GM19397 (cell line): ENCODE results near the gene DELE1.
"Not testable (repeated sequence)": the region's sequence is repeated elsewhere in the genome, so short reads cannot be mapped to it uniquely, and the experiment has no call there.

Experiments
- ATAC-seq: cut with Tn5 transposase; IDR thresholded peaks from one replicate; pipeline ENCODE4 v1.9.1; 2021; ENCODE audit warnings: mild to moderate bottlenecking, moderate library complexity; ENCODE audit not compliant: unreplicated experiment

The DELE1 gene

GRCh38 chr5:141922827-141923447 lies 734 bp upstream of the DELE1 start:
- ATAC-seq = not testable (repeated sequence)

GRCh38 chr5:141926434-141926833 lies 2.8 kb downstream of the DELE1 start:
- ATAC-seq = no peak

- ATAC-seq = no peak
These were observed 4.4 kb downstream of the DELE1 start for GRCh38 chr5:141928051-141928450.

GRCh38 chr5:141929398-141930058 lies 5.9 kb downstream of the DELE1 start:
- ATAC-seq = no peak

GRCh38 chr5:141931694-141932093 lies 8.0 kb downstream of the DELE1 start:
- no peak for ATAC-seq

GRCh38 chr5:141933151-141933550 lies 9.5 kb downstream of the DELE1 start:
- ATAC-seq = no peak

GRCh38 chr5:141934099-141934844 lies 10.6 kb downstream of the DELE1 start:
- no peak for ATAC-seq

GRCh38 chr5:141935538-141935937 lies 11.9 kb downstream of the DELE1 start:
- no peak for ATAC-seq

GRCh38 chr5:141940695-141941271 lies 17.1 kb downstream of the DELE1 start:
- no peak for ATAC-seq

GRCh38 chr5:141941307-141941706 lies 17.6 kb downstream of the DELE1 start:
- ATAC-seq = no peak

GRCh38 chr5:141941779-141942178 lies 18.1 kb downstream of the DELE1 start:
- no peak for ATAC-seq

- ATAC-seq = no peak
These were observed 18.6 kb downstream of the DELE1 start for GRCh38 chr5:141942185-141942857.

GRCh38 chr5:141944076-141944475 lies 20.4 kb downstream of the DELE1 start:
- ATAC-seq = no peak

GRCh38 chr5:141945511-141946051 lies 21.9 kb downstream of the DELE1 start:
- no peak for ATAC-seq

GRCh38 chr5:141947316-141947715 lies 23.6 kb downstream of the DELE1 start:
- ATAC-seq = no peak

GRCh38 chr5:141948812-141949211 lies 25.1 kb downstream of the DELE1 start:
- no peak for ATAC-seq

- ATAC-seq = no peak
These were observed 25.8 kb downstream of the DELE1 start for GRCh38 chr5:141949511-141949910.

GRCh38 chr5:141950207-141951005 lies 26.7 kb downstream of the DELE1 start:
- ATAC-seq = no peak

GRCh38 chr5:141951332-141951781 lies 27.7 kb downstream of the DELE1 start:
- ATAC-seq = peak; percentile 70

- no peak for ATAC-seq
These were observed 28.3 kb downstream of the DELE1 start for GRCh38 chr5:141952020-141952419.
